HEK293T (cell line): ENCODE results near the gene MED15.

Source experiments
- CTCF ChIA-PET: fragments of 350-600 bp; formaldehyde crosslinking; extraction: SDS; loops from one replicate; lab custom pipeline; 2021; ENCODE audit warnings: antibody characterized with exemption, inconsistent platforms; lab: Yijun Ruan, JAX
- POLR2A ChIA-PET: fragments of 350-600 bp; formaldehyde crosslinking; extraction: SDS; loops from one replicate; lab custom pipeline; 2020; ENCODE audit warnings: antibody characterized with exemption, inconsistent platforms; lab: Yijun Ruan, JAX
- DNase-seq: peaks from one replicate; pipeline ENCODE4 v3.0.0; 2012; ENCODE audit warnings: mixed read lengths; ENCODE audit errors: extremely low spot score
- ARNT ChIP-seq: fragments of 450-650 bp; IDR thresholded peaks from 2 replicates; pipeline ENCODE4 v1.6.1; 2017; ENCODE audit warnings: mild to moderate bottlenecking
- BHLHE40 ChIP-seq: fragments of 450-650 bp; IDR thresholded peaks from 2 replicates; pipeline ENCODE4 v1.6.1; 2016; ENCODE audit warnings: mild to moderate bottlenecking, moderate library complexity, borderline replicate concordance
- CTBP1 ChIP-seq: fragments of 450-650 bp; IDR thresholded peaks from 2 replicates; pipeline ENCODE4 v1.6.1; 2016; ENCODE audit warnings: borderline replicate concordance
- ELF4 ChIP-seq: fragments of 450-650 bp; IDR thresholded peaks from 2 replicates; pipeline ENCODE4 v1.6.1; 2017; ENCODE audit warnings: antibody characterized with exemption
- FOXA1 ChIP-seq: fragments of 450-650 bp; IDR thresholded peaks from 2 replicates; pipeline ENCODE4 v1.6.1; 2016; ENCODE audit warnings: mild to moderate bottlenecking
- FOXK2 ChIP-seq: fragments of 450-650 bp; IDR thresholded peaks from 2 replicates; pipeline ENCODE4 v1.6.1; 2016; ENCODE audit warnings: mild to moderate bottlenecking
- FOXM1 ChIP-seq: fragments of 450-650 bp; IDR thresholded peaks from 2 replicates; pipeline ENCODE4 v1.6.1; 2017; ENCODE audit warnings: mild to moderate bottlenecking, borderline replicate concordance
- HDGF ChIP-seq: fragments of 450-650 bp; IDR thresholded peaks from 2 replicates; pipeline ENCODE4 v1.6.1; 2017; ENCODE audit warnings: antibody characterized with exemption, borderline replicate concordance
- L3MBTL2 ChIP-seq: fragments of 450-650 bp; conservative IDR thresholded peaks from 2 replicates; pipeline ENCODE4 v1.6.1; 2016; ENCODE audit warnings: mild to moderate bottlenecking
- LEF1 ChIP-seq: fragments of 450-650 bp; IDR thresholded peaks from 2 replicates; pipeline ENCODE4 v1.6.1; 2017; ENCODE audit warnings: mild to moderate bottlenecking, borderline replicate concordance
- NFRKB ChIP-seq: fragments of 450-650 bp; IDR thresholded peaks from 2 replicates; pipeline ENCODE4 v1.6.1; 2016; ENCODE audit warnings: mild to moderate bottlenecking, moderate library complexity
- SP1 ChIP-seq: fragments of 450-650 bp; IDR thresholded peaks from 2 replicates; pipeline ENCODE4 v1.6.1; 2017
- SUZ12 ChIP-seq: fragments of 450-650 bp; IDR thresholded peaks from 2 replicates; pipeline ENCODE4 v1.6.1; 2016; ENCODE audit warnings: mild to moderate bottlenecking
- TARDBP ChIP-seq: fragments of 450-650 bp; IDR thresholded peaks from 2 replicates; pipeline ENCODE4 v1.6.1; 2016
- ZNF384 ChIP-seq: fragments of 450-650 bp; IDR thresholded peaks from 2 replicates; pipeline ENCODE4 v1.6.1; 2016
- TF ChIP-seq, protein P1 (sequence below): fragments of 450-650 bp; IDR thresholded peaks from 2 replicates; pipeline ENCODE4 v1.6.1; 2016

MED15 gene

DNA sequence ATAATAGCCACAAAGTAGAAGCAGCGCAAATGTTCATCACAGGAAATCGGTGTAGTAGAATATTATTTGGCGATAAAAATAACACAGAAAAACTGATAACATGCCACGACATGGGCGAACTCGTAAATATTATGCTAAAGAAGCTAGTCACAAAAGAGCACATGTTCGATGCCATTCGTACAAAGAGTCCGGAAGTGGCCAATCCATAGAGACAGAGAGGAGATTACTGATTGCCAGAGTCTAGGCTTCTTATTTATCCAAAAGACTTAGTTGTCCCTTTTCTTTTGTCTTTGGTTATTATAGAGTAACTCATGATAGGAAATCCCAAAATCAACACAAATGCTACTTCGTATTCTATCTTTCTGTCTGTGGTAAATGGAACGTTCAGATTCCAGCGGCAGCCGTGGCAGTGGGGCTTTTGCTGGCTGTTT, 56.5 kb downstream of the MED15 start:
- TF ChIP-seq SP1: no peak
- no peak for TF ChIP-seq FOXM1
- no peak for TF ChIP-seq ELF4
- no peak for TF ChIP-seq TARDBP
- TF ChIP-seq L3MBTL2: no peak
- no peak for TF ChIP-seq LEF1
- no peak for TF ChIP-seq NFRKB
- DNase-seq: no peak
- POLR2A ChIA-PET: interaction anchor here (1.0 kb wide), 1 partner anchor 139 kb away, joined by 4 read pairs; no protein-coding TSS in a partner anchor
- CTCF ChIA-PET: interaction anchor here (0.6 to 1.8 kb wide), 14 partner anchors 11 to 1023 kb away, joined by 3 to 11 read pairs (median 4); no protein-coding TSS in a partner anchor

DNA sequence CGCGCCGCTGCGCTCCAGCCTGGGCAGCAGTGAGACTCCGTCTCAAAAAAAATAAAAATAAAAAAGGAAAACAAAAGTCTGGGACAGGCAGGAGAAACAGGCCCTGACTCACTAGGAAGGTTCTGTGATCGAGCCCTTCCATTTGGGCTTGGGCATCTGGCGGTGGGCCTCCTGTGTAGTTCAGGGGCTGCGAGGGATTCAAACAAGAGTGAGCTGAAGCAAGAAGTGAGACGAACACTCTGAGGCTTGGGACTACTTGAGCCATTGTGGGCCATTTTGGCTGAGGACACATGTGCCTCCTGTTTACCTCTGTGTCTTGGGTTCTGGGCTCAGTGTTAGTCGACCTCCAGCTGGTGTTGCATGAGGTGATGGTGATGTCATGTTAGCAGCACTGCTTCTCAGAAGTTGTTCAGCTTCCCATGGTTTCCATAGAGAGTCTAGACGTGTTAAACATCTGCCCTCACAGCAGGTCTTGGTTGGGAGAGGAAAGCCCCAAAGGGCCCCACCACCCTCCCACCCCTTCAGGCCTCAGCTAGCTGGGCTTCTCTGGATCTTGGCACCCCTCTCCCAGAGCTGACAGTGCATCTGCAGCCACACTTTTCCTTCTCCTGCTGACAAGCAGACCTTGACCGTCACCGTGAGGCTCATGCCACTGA, 57.8 kb downstream of the MED15 start:
- POLR2A ChIA-PET: interaction anchor here (1.0 kb wide), 1 partner anchor 138 kb away, joined by 4 read pairs; no protein-coding TSS in a partner anchor
- CTCF ChIA-PET: interaction anchor here (0.7 to 1.8 kb wide), 6 partner anchors 9 to 84 kb away, joined by 3 to 11 read pairs (median 4); no protein-coding TSS in a partner anchor
- no peak for DNase-seq
- TF ChIP-seq LEF1 (no peak), FOXA1 (no peak), TARDBP (no peak), NFRKB (no peak), L3MBTL2 (no peak), ZNF384 (no peak), BHLHE40 (no peak), SP1 (no peak), FOXK2 (no peak), ARNT (no peak), CTBP1 (no peak), ELF4 (no peak), HDGF (no peak), FOXM1 (no peak), SUZ12 (no peak)
- TF ChIP-seq, protein P1, sequence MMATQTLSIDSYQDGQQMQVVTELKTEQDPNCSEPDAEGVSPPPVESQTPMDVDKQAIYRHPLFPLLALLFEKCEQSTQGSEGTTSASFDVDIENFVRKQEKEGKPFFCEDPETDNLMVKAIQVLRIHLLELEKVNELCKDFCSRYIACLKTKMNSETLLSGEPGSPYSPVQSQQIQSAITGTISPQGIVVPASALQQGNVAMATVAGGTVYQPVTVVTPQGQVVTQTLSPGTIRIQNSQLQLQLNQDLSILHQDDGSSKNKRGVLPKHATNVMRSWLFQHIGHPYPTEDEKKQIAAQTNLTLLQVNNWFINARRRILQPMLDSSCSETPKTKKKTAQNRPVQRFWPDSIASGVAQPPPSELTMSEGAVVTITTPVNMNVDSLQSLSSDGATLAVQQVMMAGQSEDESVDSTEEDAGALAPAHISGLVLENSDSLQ: no peak

DNA sequence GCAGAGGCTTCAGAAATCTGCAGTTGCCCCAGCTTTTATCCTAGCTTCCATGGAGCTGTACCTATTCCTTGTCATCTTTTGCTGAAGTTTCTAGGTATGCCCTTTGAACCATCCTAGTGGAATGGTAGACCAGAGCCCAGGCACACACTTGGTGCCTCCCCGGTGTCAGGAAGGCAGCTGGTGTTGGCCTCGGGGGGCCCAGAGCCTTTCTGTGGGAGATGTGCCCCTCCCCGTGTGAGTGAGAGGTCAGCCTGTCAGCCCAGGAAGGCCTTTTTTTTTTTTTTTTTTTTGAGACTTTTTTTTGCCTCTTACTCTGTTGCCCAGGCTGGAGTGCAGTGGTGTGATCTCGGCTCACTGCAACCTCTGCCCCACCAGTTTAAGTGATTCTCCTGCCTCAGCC, 58.4 kb downstream of the MED15 start:
- CTCF ChIA-PET: interaction anchor here (0.7 to 0.9 kb wide), 2 partner anchors 13 to 85 kb away, joined by 3 to 4 read pairs; no protein-coding TSS in a partner anchor
- POLR2A ChIA-PET: no interaction called here
- no peak for TF ChIP-seq ELF4
- TF ChIP-seq L3MBTL2: no peak
- TF ChIP-seq FOXA1: no peak
- TF ChIP-seq, protein P1: no peak
- no peak for TF ChIP-seq TARDBP
- no peak for TF ChIP-seq ZNF384
- TF ChIP-seq FOXK2: no peak
- no peak for TF ChIP-seq SP1
- no peak for TF ChIP-seq HDGF
- TF ChIP-seq LEF1: no peak
- no peak for TF ChIP-seq ARNT
- no peak for TF ChIP-seq FOXM1
- no peak for TF ChIP-seq NFRKB
- no peak for TF ChIP-seq BHLHE40
- TF ChIP-seq SUZ12: no peak
- TF ChIP-seq CTBP1: no peak
- DNase-seq: no peak

DNA sequence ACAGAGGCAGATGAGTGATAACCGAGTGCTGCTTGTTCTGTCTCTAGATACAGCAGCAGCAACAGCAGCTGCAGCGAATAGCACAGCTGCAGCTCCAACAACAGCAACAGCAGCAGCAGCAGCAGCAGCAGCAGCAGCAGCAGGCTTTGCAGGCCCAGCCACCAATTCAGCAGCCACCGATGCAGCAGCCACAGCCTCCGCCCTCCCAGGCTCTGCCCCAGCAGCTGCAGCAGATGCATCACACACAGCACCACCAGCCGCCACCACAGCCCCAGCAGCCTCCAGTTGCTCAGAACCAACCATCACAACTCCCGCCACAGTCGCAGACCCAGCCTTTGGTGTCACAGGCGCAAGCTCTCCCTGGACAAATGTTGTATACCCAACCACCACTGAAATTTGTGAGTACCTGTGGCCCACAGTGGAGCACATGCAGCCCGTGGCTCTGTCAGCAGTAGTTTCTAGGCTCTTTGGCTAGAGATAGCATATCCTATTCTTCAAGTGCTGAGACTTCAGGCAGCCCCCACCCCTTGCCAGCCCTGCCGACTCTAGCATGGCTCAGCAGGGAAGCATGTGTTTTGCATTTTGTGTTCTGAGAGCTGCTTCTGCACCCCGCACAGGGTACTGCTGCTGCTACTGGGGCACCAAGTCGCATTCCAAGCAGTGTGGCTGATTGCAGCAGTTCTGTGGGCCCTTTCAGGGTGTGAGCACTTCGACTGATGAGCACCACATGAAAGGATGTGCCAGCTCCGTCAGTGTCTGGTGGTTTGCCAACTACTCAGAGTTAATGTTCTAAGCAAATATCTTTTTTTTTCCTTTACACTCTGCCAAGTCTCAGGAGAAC, 59.2 kb downstream of the MED15 start:
- TF ChIP-seq ARNT: no peak
- no peak for TF ChIP-seq BHLHE40
- TF ChIP-seq ZNF384: no peak
- no peak for TF ChIP-seq LEF1
- TF ChIP-seq NFRKB: no peak
- TF ChIP-seq FOXK2: no peak
- TF ChIP-seq FOXM1: no peak
- no peak for TF ChIP-seq L3MBTL2
- no peak for TF ChIP-seq SP1
- TF ChIP-seq SUZ12: no peak
- TF ChIP-seq TARDBP: no peak
- DNase-seq: no peak
- ChIA-PET CTCF (no interaction called here), POLR2A (no interaction called here)

DNA sequence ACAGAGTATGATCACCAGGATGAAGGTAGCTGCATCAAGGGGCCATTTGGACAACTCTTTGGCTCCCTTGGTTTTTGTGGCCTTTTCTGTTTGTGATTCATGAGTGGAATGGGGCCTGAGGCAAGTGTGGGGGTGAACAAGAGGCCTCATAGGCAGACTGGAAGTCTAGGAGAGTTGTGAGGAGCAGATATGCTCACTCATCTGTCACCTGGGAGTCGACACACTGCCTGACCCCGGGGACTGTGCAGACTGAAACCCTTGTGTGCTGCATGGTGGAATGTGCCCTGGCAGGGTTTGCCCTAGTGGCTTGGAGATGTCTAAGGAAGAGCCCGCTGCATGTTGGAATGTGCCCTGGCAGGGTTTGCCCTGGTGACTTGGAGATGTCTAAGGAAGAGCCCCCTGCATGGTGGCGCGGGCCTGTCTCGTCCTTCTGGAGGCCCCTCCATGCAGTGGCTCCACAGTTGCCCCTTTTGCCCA, 60.0 kb downstream of the MED15 start:
- TF ChIP-seq FOXK2 (no peak), ARNT (no peak), BHLHE40 (no peak), L3MBTL2 (no peak), SP1 (no peak), LEF1 (no peak)
- TF ChIP-seq, protein P1: no peak
- no peak for DNase-seq
- ChIA-PET CTCF (no interaction called here), POLR2A (no interaction called here)
